ENCODE data around the gene SLC6A5.

- TF ChIP-seq CTCF (IDR thresholded peaks at IDR 0.05) (no peak), POLR2A (IDR thresholded peaks at IDR 0.05) (no peak)
These were observed 6.2 kb downstream of the SLC6A5 start for GRCh38 chr11:20605602-20606091.
